WERI-Rb-1 (cell line): Measurements from ENCODE around the gene MYT1.
"Not testable (repeated sequence)": the region's sequence is repeated elsewhere in the genome, so short reads cannot be mapped to it uniquely, and the experiment has no call there.

Experiments
- DNase-seq: peaks from one replicate; pipeline ENCODE4 v3.0.0-alpha.2; 2020
- H3K27ac ChIP-seq: fragments of 250-450 bp; sonication (Bioruptor Pico); 2 replicates; pipeline ENCODE4 v1.5.1; 2020; ENCODE audit warnings: mild to moderate bottlenecking, moderate library complexity
- H3K27me3 ChIP-seq: fragments of 250-450 bp; sonication (Bioruptor Pico); 2 replicates; pipeline ENCODE4 v1.5.1; 2021; ENCODE audit warnings: mild to moderate bottlenecking, low read depth, moderate library complexity; ENCODE audit not compliant: insufficient read depth, severe bottlenecking
- H3K36me3 ChIP-seq: fragments of 250-450 bp; sonication (Bioruptor Pico); 2 replicates; pipeline ENCODE4 v1.5.1; 2020; ENCODE audit warnings: mild to moderate bottlenecking, moderate library complexity
- H3K4me3 ChIP-seq: 2 replicates; pipeline ENCODE4 v1.5.1; 2011; ENCODE audit warnings: low read depth, mild to moderate bottlenecking, control low read depth, low read length
- H3K9me3 ChIP-seq: fragments of 250-450 bp; sonication (Bioruptor Pico); 2 replicates; pipeline ENCODE4 v1.5.1; 2021; ENCODE audit warnings: mild to moderate bottlenecking, moderate library complexity; ENCODE audit not compliant: severe bottlenecking
- CTCF ChIP-seq: IDR thresholded peaks from 2 replicates; pipeline ENCODE4 v1.5.1; 2011; ENCODE audit warnings: low read depth, mild to moderate bottlenecking, control low read depth, inconsistent platforms, low read length

The MYT1 gene

GRCh38 chr20:64230461-64231145 is 66.4 kb downstream of the MYT1 start:
- Histone ChIP-seq H3K27ac (no peak overlapping the region), H3K4me3 (no peak overlapping the region), H3K9me3 (no peaks in the 10 kb centered on the region), H3K36me3 (no peaks in the 10 kb centered on the region; the same call in 1 of the 2 replicates), H3K27me3 (no peaks in the 10 kb centered on the region)
- TF ChIP-seq CTCF, result no peak
- no peak for DNase-seq

GRCh38 chr20:64231621-64232550 is 67.6 kb downstream of the MYT1 start:
- no peaks in the 10 kb centered on the region for H3K27me3 ChIP-seq
- no peak for DNase-seq
- H3K4me3 ChIP-seq, result no peak overlapping the region
- no peak for TF ChIP-seq CTCF
- H3K9me3 ChIP-seq, result no peaks in the 10 kb centered on the region
- H3K27ac ChIP-seq, result no peak overlapping the region
- no peaks in the 10 kb centered on the region; the same call in 1 of the 2 replicates for H3K36me3 ChIP-seq

- Histone ChIP-seq H3K27ac (no peak overlapping the region), H3K9me3 (no peaks in the 10 kb centered on the region)
- TF ChIP-seq CTCF, result no peak
These were observed 68.5 kb downstream of the MYT1 start for GRCh38 chr20:64232794-64233193.

GRCh38 chr20:64233725-64234124 is 69.5 kb downstream of the MYT1 start:
- no peak overlapping the region for H3K4me3 ChIP-seq
- H3K27me3 ChIP-seq, result no peaks in the 10 kb centered on the region
- no peak for TF ChIP-seq CTCF
- H3K27ac ChIP-seq, result no peak overlapping the region
- no peaks in the 10 kb centered on the region for H3K9me3 ChIP-seq
- no peak for DNase-seq
- H3K36me3 ChIP-seq, result no peaks in the 10 kb centered on the region

More at GRCh38 chr20:64232794-64233193, 68.5 kb downstream of the MYT1 start:
- DNase-seq, result no peak
- Histone ChIP-seq H3K4me3 (no peak overlapping the region), H3K36me3 (no peaks in the 10 kb centered on the region), H3K27me3 (no peaks in the 10 kb centered on the region)

- Histone ChIP-seq H3K36me3 (no peaks in the 10 kb centered on the region), H3K9me3 (no peaks in the 10 kb centered on the region), H3K4me3 (no peak overlapping the region), H3K27ac (no peak overlapping the region), H3K27me3 (no peaks in the 10 kb centered on the region)
- no peak for DNase-seq
- no peak for TF ChIP-seq CTCF
These were observed 70.1 kb downstream of the MYT1 start for GRCh38 chr20:64234291-64234791.

GRCh38 chr20:64234921-64235565 is 70.8 kb downstream of the MYT1 start:
- DNase-seq, H3K9me3 ChIP-seq, H3K4me3 ChIP-seq, H3K27ac ChIP-seq, H3K36me3 ChIP-seq, H3K27me3 ChIP-seq: not testable (repeated sequence)
